HG03095 (cell line): ENCODE measurements around the gene DHRS1.
A peak's percentile ranks its signal among the peaks of the same experiment; 100 is the strongest.

Source experiments
- ATAC-seq: cut with Tn5 transposase; IDR thresholded peaks from one replicate; pipeline ENCODE4 v1.9.1; 2021; ENCODE audit warnings: moderate library complexity; ENCODE audit not compliant: unreplicated experiment

Gene DHRS1

GRCh38 chr14:24310646-24311604, 11.3 kb upstream of the DHRS1 start, which contains the start of gene LTB4R:
LTB4R (plus strand) TSS chr14:24311502; CDS start chr14:24315652, 4,150 bp downstream.
- ATAC-seq, result peak; percentile 70

DNA sequence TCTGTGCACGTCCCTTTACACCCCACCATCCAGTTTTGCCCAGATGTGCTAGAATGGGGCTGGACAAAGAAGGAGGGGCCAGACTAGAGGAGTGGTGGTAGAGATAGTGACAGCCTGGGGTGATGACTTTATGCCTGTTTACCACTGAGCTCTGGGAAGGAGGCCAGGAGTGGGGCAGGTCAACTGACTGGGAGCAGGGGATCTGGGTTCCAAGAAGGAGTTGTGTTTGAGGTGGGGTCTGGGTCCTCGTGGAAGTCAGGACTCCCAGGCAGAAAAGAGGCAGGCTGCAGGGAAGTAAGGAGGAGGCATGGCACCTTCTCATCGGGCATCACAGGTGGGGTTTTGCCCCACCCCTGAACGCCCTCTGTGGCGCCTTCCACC, 10.7 kb upstream of the DHRS1 start:
- no peak for ATAC-seq

- no peak for ATAC-seq
Measured at GRCh38 chr14:24309538-24310264, 10.1 kb upstream of the DHRS1 start, which contains the start of gene LTB4R2. LTB4R2 (plus strand) TSS chr14:24310140; CDS start chr14:24310665, 525 bp downstream.

GRCh38 chr14:24308342-24309124, 9.0 kb upstream of the DHRS1 start:
- no peak for ATAC-seq

DNA sequence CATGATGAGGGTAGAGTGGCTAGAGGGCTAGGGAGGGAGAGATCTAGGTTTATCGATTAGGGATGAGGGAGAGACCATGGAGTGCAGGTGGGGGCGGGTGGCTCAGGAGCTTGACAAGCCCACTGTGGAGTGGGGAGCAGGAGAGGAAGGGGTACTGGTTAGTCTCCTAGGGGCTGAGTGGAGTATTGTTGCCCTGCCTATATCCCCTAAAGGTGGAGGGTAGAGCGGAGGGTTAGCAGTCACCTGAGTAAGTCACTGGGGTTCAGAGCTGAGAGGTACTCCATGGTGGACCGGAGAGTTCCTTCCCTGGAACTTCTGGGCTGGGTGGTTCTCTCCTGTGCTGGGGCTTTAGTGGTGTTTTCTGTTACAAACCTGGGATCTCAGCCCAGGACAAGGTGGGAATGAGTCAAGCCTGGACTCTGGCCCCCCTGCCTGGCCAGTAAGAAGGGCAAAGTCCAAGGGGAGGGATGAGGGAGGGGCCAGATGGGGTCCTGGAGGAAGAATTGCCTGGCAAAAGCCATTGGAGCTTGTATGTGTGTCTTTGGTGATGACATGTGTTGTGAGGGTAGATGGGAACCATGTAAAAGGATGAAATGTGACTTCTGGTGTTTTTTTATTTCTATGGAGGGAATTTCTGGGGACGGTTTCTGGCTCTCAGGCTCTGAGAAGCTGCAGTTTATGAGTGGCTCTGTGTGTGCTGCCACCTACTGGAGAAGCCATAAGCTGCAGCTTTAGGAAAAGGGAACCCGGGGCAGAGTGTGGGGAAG, 8.2 kb upstream of the DHRS1 start, which contains the start of gene CIDEB:
TSS of gene CIDEB (minus strand) at position 403 of the 767 bp plus-strand sequence. CDS start at position 284, 119 bp downstream.
- no peak for ATAC-seq

DNA sequence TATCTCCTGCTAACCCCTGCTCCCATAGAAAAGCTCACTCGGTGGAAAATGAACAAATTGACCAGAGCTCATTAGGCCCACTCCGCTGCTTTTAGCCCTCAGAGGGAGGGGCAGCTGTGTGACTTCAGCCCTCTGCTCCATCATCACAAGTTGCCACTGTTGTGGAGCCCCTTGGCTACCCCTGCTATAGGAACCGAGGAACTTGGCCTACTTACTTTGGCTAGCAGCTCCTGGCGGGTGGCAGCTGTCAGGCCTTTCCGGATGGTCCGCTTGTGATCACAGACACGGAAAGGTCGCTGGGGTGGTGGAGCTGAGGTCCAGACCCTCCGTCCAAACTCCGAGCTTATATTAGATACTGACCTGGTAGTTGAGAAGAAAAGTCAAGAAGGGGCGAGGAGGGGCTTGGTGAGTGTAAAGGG, 7.6 kb upstream of the DHRS1 start:
- ATAC-seq, result no peak

- ATAC-seq, result no peak
Measured at GRCh38 chr14:24304019-24304387, 4.4 kb upstream of the DHRS1 start.

DNA sequence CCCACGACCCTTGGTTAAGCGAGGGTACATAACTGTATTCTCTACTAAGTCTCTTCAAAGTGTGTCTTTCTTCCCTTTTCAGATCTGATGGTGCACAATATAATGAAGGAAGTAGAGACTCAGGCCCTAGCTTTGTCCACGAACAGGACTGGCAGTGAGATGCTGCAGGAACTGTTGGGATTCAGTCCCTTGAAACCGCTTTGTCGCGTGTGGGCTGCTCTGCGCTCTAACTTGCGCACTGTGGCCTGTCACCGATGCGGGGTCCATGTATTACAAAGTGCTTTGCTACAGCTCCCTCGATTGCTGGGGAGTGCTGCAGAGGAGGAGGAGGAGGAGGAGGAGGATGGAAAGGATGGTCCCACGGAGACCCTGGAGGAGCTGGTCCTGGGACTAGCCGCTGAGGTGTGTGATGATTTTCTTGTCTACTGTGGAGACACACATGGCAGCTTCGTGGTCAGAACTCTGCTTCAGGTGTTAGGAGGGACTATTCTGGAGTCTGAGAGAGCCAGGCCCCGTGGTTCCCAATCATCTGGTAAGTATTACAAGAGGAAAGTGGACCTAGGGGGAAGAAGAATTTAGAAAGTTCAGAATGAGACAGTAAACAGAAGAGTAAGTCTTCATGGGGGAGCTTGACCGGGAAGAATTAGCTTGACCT, 873 bp upstream of the DHRS1 start:
- ATAC-seq, result no peak

DNA sequence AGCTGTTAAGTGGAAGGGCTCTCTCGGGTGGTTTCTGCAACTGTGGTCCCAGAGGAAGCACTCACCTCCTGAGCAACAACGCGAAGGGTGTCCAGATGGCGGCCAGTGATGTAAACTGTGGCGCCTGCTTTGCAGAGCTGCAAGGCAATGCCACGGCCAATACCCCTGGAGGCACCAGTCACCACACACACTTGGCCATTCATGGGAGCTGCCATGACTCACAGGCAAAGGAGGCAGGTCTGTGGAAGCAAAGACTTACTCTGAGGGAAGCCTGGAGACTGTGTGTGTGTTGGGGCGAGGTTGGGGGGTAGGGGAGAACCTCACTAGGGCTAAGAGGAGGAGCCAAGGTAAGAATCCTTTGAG, 707 bp downstream of the DHRS1 start:
- ATAC-seq, result no peak

- no peak for ATAC-seq
Measured at GRCh38 chr14:24297190-24297964, 2.2 kb downstream of the DHRS1 start.

GRCh38 chr14:24296341-24297157, 3.0 kb downstream of the DHRS1 start:
- ATAC-seq, result peak; percentile 47

DNA sequence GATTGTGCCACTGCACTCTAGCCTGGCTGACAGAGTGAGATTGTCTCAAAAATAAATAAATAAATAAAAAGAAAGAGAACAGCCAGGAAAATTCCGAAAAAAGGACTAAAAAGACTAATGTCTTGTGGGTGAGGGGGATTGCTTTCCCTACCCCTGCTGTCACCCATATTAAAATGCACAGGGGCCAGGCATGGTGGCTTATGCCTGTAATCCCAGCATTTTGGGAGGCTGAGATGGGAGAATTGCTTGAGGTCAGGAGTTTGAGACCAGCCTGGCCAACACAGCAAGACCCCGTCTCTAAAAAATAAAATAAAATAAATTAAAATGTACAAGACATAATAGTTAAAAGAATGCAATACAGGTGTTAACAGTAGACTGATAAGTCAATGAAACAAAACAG, 6.1 kb downstream of the DHRS1 start:
- no peak for ATAC-seq

DNA sequence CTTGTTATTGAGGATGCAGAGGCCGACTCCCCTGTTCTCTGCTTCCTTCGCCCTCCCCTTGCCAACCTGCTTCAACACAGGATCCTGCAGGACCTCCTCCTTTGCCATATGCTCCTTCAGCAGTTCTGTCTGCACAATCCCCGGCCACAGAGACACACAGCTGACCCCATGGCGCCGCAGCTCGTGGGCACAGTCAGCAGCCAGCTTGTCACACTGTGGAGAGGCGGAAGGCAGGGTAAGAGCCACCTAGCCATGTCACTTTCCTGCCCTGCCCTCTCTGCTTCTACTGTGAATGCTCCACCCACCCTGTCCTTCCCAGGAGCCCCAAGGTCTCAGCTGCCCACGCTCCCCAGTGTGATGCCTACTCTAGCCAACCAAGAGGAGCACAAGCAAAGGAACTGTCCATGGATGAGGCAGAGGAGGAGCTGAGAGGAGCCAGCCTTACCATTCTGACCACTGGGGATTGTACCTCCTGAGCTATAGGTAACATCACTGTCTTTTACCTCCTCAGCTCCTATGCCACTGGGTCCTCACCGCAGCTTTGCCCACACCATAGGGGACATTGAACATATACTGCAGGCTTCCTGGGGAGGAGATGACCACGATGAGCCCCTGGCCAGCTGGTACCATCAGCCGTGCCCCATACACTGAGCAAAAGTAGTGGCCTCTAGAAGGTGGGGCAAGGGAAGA, 7.3 kb downstream of the DHRS1 start:
- ATAC-seq, result no peak

DNA sequence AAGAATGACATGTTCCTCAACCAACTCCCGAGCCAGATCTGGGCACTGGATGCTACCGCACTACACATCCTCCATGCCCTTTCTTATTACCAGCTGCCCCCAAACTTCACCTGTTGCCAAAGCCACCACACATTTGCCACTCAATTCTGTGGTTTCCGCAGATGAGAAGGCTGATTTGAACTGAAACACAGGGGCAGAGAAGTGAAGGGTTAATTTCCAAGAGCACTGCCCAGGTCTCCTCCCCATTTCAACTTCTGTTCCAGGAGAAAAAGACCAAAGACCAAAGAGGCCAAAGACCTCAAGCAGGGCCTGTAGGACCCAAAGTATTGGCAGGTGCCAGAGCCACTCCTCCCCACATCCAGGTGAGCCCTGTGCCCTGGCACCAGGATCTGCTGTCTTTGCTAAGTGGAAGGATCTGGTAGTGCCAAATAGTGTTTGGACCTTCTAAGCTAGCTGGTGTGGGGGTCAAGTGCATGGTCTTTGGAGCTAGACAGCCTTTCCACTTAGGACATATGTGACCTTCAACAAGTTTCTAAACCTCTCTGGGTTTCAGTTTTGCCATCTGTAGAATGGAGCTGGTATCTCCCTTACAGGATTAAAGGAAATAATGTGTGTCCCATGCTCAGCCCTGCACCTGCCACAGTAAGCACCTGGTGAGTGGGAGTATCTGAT, 8.0 kb downstream of the DHRS1 start:
- ATAC-seq, result no peak

DNA sequence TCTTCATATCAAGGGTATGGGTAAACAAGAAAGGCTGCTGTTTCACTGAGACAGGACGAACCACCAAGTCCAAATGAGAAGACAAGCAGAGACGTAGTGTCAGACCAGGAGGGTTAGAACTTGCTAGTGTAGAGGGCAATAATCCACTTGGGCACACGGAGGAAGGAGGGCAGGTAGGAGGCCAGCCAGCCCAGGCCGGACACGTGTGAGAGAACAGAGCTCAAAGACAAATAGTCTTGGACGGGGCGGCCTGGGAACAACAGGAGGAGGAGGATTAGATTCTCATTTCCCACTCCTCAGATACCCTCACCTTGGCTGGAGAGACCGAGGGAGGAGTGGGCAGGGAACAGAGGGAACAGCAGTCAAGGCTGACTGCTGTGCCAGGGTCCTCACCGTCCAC, 8.8 kb downstream of the DHRS1 start:
- no peak for ATAC-seq

GRCh38 chr14:24289649-24290280, 9.8 kb downstream of the DHRS1 start:
- no peak for ATAC-seq

GRCh38 chr14:24286996-24287395, 12.6 kb downstream of the DHRS1 start:
- no peak for ATAC-seq
